SK-N-SH (cell line): Measurements from ENCODE around the gene GABRB1.

Source experiments
- GABPA ChIP-seq: IDR thresholded peaks from 2 replicates; pipeline ENCODE4 v1.4.0; 2012; ENCODE audit warnings: low read depth, mild to moderate bottlenecking
- MXI1 ChIP-seq: IDR thresholded peaks from 2 replicates; pipeline ENCODE4 v1.6.1; 2012; ENCODE audit warnings: mild to moderate bottlenecking, low read depth, low read length, improper control_type of control experiment
- SMC3 ChIP-seq: IDR thresholded peaks from 2 replicates; pipeline ENCODE4 v1.6.1; 2012; ENCODE audit warnings: low read depth, low read length, improper control_type of control experiment

DNA sequence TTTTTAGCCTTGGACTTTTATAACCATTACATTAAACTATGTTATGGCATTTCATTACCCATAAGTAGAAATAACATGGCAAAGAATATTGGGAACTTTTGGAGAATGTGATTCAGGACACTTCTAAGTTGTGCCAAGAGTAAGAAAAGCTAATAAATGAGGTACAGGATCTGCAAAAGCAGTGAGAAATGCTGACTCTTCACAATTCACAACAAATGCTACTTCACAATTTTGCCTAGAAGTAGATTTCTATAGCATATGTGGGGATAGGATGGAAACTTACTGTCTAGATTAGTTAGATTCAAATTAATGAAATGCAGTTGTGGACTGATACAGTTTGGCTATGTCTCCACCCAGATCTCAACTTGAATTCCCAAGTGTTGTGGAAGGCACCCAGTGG, 258.4 kb downstream of the GABRB1 start:
- TF ChIP-seq GABPA, result no peak
- no peak for TF ChIP-seq SMC3
- no peak for TF ChIP-seq MXI1
